NCI-H1105 (cell line): ENCODE results near the gene MRPL4.
"Not testable (repeated sequence)": the region's sequence is repeated elsewhere in the genome, so short reads cannot be mapped to it uniquely, and the experiment has no call there.

Experiments used
- DNase-seq: peaks from one replicate; lab custom pipeline; 2025; lab: John Stamatoyannopoulos, UW

MRPL4 gene

DNA sequence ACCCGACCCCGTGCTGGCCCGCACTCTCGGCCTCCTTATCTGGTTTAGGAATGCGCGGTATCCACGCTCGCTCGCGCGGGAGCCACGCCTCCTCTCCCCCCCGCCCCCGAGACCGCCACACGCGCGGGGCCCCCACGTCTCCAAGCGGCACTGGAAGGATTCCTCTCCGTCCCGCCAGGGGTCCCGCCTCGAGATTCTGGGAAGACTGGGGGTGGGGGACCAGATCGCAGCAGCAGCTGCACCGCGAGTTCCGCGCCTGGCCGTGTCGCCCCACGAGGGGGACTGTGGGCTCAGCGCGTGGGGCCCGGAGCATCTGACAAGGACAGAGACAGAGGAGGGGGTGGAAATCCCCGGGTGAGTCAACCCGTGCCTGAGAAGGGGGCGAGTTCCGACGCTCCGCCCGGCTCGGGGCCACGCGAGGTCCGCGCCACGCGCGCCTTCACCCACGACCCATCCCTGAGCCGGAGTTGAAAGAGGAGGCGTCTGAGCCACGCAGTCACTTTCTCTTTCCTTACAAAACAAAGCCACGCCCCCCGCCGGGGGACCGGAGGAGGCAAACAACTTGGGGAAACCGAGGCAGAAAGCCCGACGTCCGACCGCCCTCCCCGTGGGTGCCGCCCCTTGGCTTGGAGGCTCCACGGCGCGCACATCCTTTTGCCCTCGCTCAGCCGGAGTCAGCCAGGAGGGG, 21.7 kb upstream of the MRPL4 start:
- DNase-seq: no peak

DNA sequence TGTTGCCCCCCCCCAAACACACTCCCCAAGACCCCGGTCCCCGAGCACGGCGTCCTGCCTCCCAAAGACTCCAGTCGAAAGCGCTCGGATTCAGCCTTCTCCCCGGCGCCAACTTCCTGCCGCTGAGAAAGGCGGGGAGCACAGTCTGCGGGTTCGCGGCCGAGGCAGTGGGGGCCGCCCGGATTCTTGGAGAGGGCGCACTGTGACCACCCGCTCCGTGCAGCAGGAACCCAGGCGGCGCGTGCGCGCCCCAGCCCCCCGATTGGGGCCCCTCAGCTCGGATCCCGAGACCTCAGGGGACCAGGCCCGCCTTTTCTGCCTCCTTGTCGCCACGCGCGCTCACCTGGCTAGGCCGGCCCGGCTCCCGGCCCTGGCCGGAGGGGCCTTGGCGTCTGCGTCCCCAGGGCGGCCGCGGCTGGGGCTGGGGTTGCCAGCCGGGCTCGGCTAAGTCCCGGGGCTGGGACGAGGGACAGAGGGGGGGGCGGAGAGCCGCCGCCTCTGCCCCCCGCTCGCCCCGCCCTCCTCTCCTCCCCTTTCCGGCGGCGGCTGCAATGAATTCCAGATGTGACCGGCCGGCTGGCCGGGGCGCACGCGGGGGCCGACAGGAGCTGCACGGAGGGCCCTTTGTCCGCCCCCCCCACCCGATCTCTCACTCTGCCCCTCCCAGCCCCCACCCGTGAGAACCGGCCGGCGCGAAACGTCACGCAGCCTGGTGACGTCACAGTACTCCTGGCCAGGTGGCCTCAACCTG, 21.0 kb upstream of the MRPL4 start, which contains the start of gene S1PR2:
S1PR2 (minus strand) TSS at position 471 of the 751 bp plus-strand sequence. CDS start 6,426 bp downstream, outside the sequence.
- DNase-seq: peak; percentile 66

DNA sequence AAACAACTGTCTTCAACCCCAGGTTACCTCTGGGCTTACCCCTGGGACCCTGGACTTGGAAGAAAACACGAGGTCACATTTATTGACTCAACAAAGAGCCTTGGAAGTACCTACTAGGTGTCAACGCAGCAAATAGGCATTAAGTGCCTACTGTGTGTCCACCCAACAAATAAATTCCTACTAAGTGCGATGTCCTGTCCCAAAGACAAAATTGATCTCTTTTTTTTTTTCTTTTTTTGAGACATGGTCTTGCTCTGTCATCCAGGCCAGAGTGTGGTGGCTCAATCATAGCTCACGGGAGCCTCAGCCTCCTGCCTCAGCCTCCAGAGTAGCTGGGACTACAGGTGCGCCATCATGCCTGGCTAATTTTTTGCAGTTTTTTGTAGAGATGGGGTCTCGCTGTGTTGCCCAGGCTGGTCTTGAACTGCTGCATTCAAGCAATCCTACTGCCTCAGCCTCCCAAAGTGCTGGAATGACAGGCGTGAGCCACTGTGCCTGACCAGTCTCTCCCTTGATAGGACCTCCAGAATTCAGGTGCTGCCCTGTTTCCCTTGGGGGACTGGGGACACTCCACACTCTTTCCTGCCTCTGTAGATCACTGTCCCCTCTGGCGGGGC, 20.3 kb upstream of the MRPL4 start:
- DNase-seq: no peak

DNA sequence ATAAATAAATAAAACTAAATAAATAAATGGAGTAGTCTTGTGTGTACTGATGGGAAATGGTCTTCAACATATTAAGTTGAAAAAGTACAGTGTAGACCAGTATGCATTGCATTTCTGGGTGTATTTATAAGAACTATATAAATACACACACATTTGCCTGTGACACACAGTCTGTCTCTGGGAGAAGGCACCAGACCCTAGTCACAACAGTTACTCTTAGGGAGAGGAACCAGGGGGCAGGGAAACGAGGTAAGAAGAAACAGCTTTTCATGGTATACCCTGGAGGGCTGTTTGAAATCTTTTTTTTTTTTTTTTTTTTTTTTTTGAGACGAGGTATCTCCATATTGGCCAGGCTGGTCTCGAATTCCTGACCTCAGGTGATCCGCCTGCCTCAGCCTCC, 18.1 kb upstream of the MRPL4 start:
- DNase-seq: no peak

DNA sequence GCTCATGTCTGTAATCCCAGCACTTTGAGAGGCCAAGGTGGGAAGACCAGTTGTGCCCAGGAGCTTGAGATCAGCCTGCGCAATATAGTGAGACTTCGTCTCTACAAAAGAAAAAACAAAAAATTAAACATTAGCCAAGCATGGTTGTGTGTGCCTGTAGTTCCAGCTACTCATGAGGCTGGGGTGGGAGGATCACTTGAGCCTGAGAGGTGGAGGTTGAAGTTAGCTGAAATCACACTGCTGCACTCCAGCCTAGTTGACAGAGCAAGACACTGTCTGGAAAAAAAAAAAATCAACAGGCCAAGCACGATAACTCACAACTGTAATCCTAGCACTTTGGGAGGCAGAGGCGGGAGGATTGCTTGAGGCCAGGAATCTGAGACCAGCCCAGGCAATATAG, 17.0 kb upstream of the MRPL4 start:
- DNase-seq: no peak

DNA sequence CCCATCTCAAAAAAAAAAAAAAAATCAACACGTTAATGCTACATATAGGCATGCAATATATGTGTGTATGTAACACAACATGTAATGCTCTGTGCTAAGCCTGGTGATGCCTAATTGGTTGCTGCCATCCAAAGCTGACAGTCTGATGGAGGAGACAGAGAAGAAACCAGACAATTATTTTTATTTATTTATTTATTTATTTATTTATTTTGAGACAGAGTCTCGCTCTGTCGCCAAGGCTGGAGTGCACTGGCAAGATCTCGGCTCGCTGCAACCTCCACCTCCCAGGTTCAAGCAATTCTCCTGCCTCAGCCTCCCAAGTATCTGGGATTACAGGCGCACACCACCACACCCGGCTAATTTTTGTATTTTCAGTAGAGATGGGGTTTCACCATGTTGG, 16.6 kb upstream of the MRPL4 start:
- not testable (repeated sequence) for DNase-seq

DNA sequence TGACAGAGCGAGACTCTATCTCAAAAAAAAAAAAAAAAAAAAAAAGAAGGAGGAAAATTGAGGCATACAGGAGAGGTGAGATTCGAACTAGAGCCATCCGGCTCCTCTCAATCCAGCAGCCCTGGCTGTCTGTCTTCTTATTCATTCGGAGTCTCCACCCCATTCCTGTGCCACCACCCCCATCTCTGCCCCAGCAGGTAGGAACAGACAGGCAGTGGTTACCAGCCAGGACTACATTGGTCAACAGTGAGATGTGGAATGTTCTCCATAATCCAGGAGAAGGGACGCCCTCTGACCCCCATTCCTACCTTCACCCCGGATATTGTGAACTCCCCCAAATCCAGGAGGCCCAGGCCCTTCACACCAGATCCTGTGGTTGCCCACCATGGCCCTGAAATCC, 14.3 kb upstream of the MRPL4 start:
- DNase-seq: no peak

DNA sequence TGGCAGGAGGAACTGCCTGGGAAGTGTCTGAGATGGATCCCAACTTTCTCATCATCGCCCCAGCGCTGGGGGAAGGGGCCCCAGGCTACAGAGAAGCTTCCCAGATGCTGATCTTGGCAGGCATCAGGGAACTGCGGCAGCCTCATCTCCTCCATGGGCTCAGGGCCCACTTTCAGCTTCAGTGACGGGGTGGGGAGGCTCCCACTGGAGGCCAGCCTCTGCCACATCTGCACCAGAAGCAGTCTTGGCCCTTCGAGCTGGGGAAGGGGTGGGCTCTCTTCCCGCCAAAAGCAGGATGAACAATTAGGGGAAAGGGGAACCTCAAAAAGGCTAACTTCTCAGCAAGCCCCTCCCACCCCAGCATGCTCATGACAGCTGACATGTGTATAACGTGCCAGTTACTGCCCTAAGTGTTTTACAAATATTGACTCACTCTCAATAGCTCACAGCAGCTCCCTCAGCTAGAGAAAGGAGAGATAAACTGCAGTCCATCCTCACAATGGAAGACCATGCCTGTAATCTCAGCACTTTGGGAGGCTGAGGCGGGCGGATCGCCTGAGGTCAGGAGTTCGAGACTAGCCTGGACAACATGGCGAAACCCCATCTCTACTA, 13.7 kb upstream of the MRPL4 start:
- DNase-seq: no peak

DNA sequence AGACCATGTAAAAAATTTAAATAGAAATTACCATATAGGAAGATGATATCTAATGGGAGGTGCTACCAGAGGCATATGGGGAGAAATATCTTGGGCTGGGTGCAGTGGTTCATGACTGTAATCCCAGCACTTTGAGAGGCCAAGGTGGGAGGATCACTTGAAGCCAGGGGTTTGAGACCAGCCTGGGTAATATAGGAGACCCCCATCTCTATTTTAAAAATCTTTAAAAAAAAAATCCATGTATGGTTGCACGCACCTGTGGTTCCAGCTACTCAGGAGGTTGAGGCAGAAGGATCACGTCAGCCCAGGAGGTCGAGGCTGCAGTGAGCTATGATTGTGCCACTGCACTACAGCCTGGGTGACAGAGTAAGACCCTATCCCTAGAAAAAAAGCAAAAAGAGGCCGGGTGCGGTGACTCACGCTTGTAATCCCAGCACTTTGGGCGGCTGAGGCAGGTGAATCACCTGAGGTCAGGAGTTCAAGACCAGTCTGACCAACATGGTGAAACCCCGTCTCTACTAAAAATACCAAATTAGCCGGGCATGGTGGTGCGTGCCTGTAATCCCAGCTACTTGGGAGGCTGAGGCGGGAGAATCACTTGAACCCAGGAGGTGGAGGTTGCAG, 10.1 kb upstream of the MRPL4 start:
- DNase-seq: not testable (repeated sequence)

DNA sequence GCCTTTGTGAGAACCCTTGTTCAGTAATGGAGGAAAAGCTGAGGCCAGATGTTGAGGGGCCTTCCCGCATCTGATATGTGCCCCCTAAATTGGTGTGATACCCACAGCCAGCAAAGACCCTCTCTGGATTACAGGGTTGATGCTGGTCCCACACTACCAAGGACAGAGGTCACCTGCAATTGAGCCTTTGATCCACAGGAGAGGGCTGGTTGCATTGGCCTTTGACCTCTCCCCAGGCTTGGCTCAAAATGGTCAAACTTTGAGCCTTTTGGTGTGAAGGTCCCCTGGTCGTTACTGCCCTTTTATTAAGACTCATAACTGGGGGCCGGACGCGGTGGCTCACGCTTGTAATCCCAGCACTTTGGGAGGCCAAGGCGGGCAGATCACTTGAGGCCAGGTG, 8.4 kb upstream of the MRPL4 start:
- no peak for DNase-seq

DNA sequence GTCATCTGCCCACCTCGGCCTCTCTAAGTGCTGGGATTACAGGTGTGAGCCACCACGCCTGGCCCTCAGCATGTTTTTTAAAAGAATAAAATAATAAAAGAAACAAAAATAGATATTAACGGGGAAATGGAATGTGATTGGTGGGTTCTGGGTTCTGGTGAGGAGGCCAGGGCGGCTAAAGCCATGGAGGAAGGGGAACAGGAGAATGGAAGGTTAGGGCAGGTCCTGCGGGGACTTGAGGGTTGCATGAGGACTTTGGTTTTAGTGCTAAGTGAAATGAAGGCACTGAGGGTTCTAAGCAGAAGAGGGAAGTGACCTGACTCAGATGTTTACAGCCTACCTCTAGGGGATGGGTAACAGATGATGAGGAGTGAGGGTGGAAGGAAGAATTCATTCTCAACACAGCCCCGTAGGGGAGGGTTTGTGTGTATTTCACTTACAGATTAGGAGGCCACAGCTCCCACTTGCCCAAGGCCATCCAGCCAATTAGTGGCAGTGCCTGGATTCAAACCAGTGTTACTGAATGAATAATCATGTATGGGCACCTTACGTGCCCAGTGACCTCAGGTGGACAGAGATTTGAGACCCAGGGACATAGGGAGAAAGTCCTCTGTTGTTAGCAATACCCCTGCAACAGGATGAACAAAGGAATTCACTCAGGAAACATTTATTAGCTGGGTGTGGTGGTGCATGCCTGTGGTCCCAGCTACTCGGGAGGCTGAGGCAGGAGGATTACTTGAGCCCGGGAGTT, 6.7 kb upstream of the MRPL4 start:
- no peak for DNase-seq

DNA sequence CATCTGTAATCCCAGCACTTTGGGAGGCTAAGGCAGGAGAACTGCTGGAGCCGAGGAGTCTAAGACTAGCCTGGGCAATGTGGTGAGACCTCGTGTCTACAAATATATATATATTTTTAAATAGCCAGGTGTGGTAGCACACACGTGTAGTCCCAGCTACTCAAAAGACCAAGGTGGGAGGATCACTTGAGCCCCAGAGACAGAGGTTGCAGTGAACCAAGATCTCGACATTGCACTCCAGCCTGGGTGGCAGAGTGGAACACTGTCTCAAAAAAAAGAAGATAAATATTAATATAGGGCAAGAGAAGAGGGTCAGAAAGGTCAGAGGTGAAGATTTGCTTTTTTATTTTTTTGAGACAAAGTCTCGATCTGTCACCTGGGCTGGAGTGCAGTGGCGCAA, 5.5 kb upstream of the MRPL4 start:
- no peak for DNase-seq

DNA sequence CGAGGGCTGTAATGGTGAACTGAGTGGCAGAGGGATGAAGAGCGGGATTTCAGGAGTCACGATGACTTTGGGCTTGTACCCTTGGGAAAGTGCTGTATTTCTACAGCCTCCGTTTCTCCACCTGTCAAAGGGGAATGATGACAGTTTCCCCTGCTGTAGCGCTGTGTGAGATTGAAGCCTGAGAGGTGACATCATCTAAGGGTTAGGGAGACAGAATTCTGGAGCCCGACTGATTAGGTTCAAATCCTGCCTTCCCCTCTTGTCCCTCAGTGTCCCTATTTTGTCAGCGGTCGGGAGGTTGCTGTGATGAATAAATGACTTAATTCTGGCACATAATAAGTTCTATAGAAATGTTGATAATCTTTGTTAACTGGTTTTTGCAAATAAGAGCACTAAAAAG, 693 bp downstream of the MRPL4 start:
- no peak for DNase-seq

DNA sequence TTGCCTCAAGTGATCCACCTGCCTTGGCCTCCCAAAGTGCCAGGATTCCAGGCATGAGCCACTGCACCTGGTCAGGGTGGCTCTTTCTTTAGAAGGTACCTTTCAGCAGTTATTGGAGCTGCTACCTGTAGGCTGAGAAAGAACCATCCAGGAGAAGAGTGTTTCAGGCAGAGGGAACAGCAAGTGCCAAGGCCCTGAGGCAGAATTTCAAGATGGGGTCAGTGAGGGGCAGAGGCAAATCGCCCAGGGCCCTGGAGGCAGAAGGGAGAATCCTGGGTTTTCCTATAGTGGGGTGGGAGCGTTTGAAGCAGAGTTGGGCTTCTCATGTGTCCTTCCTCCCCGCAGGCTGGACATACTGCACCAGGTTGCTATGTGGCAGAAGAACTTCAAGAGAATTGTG, 2.2 kb downstream of the MRPL4 start:
- DNase-seq: no peak

DNA sequence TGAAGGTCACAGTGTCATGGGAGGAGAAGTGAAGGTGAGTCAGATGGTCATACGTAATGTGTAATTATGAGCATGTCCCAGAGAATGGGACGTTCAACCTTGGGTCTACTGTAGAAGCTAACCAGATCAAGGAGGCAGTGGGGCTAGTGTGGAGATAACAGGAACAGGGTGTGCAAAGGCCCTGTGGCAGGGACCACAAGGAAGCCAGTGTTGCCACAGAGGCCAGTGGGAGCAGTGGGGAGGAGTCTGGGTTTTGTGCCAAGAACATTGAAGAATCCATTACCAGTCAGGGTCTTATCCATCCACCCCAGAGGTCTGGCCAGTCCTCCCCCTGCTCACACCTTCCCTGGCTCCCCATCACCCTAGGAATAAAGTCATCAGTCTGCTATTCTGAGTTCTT, 3.3 kb downstream of the MRPL4 start:
- DNase-seq: no peak

DNA sequence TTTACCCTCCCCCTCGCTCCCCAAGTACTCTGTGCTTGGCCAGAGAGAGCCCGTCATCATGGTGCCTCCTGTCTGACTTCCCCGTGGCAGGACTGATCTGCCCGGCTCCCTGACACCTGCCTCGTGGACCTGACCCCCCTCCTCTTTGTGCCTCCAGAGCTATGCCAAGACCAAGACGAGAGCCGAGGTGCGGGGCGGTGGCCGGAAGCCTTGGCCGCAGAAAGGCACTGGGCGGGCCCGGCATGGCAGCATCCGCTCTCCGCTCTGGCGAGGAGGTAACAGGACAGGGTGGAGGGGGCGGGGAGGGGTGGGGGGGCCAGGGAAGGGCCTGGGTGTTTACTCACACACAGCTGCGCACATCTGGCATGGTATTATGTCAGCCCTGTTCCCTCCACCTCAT, 4.5 kb downstream of the MRPL4 start:
- DNase-seq: no peak

DNA sequence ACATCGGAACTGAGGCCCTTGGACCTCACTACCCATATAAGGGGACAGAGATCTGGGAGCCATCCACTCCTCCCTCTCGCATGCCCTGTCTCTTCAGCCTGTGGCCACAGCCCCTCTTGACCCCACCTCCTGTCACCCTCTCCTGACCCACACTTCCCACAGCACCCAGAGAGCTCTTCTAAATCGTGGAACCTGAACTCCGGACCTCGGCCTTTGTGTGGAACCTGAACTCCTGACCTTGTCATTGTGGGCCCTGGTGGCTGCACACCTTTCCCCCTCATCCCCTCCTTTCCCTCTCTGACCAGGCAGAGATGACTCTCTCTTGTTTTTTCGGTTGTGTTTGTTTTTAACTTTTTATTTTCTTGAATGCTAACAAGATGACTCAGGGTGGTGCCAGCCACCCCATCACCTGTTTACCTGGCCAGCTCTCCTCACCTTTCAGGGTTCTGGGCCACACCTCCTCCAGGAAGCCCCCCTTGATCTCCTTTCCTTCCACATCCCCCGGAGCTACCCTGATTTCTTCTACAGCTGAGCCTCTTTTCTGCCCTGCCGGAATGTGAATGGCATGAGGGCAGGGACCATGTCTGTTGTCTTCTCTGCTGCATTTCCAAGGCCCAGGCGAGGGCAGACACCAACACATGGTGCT, 5.1 kb downstream of the MRPL4 start:
- DNase-seq: no peak

DNA sequence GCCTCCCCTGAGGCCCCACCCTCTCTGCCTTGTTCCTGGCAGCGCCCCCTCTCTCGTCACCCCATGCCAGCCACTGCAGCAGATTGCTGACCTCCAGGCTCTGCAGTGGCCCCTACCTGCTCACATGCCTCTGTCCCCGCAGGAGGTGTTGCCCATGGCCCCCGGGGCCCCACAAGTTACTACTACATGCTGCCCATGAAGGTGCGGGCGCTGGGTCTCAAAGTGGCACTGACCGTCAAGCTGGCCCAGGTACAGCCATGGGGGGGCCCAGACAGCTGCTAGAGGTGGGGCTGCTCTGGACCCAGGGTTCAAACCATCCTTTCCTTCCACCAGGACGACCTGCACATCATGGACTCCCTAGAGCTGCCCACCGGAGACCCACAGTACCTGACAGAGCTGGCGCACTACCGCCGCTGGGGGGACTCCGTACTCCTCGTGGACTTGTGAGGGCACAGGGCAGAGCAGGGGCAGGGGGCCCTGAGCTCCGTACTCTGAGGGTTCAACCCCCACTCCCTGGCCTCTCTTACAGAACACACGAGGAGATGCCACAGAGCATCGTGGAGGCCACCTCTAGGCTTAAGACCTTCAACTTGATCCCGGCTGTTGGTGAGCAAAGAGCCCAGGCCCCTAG, 6.2 kb downstream of the MRPL4 start:
- DNase-seq: no peak

DNA sequence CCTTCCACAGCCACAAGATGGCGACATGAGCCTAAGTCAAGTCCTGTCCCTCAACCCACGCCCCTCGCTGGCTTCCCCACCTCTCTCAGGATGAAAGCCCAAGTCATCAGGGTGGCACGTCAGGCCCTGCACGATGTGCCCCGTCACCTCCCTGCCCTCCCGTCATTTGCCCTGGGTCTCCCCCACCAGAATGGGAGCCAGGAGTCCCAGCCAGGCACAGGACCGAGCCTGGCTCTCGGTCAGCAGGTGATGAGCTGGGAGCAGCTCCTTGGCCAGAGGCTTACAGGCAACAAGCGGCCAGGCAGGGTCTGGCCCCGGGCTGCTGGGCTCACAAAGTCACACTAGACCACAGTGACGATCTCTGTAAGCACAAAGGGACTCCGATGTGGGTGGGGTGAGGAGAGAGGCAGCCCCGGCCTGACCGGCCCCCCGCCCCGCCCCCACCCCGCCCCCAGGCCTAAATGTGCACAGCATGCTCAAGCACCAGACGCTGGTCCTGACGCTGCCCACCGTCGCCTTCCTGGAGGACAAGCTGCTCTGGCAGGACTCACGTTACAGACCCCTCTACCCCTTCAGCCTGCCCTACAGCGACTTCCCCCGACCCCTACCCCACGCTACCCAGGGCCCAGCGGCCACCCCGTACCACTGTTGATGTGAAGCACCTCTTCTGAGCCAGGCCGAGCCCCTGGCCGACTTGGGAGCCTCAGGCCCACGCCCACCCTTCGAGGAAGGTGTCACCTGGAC, 7.3 kb downstream of the MRPL4 start:
- DNase-seq: peak; percentile 85

DNA sequence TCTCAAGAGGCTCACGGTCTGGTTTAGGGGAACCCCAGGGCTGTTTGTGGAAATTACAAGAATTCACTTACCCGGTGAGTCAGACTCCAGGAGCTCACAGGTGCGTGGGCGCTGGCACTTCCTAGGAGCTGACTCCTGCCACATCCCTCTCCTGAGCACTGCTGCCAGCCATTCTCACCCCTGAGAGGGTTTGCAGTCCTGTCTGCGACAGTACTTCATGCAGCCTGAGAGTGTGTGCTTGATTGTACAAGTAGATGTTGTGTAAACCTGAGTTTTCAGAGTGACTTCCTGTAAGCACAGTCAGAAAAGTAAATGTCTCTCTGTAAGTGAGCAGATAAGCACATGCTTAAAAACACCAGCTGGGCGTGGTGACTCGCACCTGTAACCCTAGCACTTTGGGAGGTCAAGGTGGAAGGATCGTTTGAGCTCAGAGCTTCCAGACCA, 8.1 kb downstream of the MRPL4 start:
- DNase-seq: no peak
